SK-N-MC (cell line): Measurements from ENCODE around the gene STAG1.
"Not testable (repeated sequence)": the region's sequence is repeated elsewhere in the genome, so short reads cannot be mapped to it uniquely, and the experiment has no call there.

Source experiments
- DNase-seq: peaks from one replicate; pipeline ENCODE4 v3.0.0-alpha.2; 2011; ENCODE audit warnings: low read depth, low spot score
- H3K27ac ChIP-seq: fragments of 200-600 bp; sonication (generic); 2 replicates; pipeline ENCODE4 v1.5.1; 2016; ENCODE audit warnings: mixed run types
- H3K36me3 ChIP-seq: fragments of 200-600 bp; sonication (generic); 2 replicates; pipeline ENCODE4 v1.6.1; 2017; ENCODE audit warnings: antibody characterized with exemption, low read length, mixed read lengths; ENCODE audit not compliant: insufficient read depth
- H3K4me3 ChIP-seq: fragments of 200-600 bp; sonication (generic); 2 replicates; pipeline ENCODE4 v1.5.1; 2016
- H3K9ac ChIP-seq: fragments of 200-600 bp; sonication (generic); 2 replicates; pipeline ENCODE4 v1.8.0; 2017; ENCODE audit warnings: mixed run types, mixed read lengths; ENCODE audit not compliant: insufficient read length
- H3K9me3 ChIP-seq: fragments of 200-600 bp; sonication (generic); 2 replicates; pipeline ENCODE4 v1.6.1; 2017; ENCODE audit warnings: low read depth, mild to moderate bottlenecking, antibody characterized with exemption, low read length, moderate library complexity, mixed read lengths
- EZH2 ChIP-seq: fragments of 200-600 bp; sonication (generic); IDR thresholded peaks from one replicate; pipeline ENCODE4 v1.6.1; 2017; ENCODE audit warnings: antibody characterized with exemption
- FOXP2 ChIP-seq: optimal IDR thresholded peaks from 2 replicates; pipeline ENCODE3; 2011; ENCODE audit warnings: mild to moderate bottlenecking, moderate library complexity; ENCODE audit not compliant: insufficient read depth; ENCODE audit errors: extremely low read length, control extremely low read depth
- POLR2AphosphoS5 ChIP-seq: IDR thresholded peaks from 2 replicates; pipeline ENCODE4 v1.6.1; 2012; ENCODE audit warnings: mild to moderate bottlenecking, low read depth, low read length, borderline replicate concordance

STAG1 gene

GRCh38 chr3:136733317-136733833 is 18.8 kb downstream of the STAG1 start:
- no peak overlapping the region for H3K27ac ChIP-seq
- H3K9me3 ChIP-seq: no peaks in the 10 kb centered on the region
- DNase-seq: no peak
- no peak overlapping the region for H3K4me3 ChIP-seq
- TF ChIP-seq FOXP2: no peak
- no peak for TF ChIP-seq EZH2
- no peak for TF ChIP-seq POLR2AphosphoS5
- no peak overlapping the region for H3K9ac ChIP-seq
- 0 out of 2 replicates have a peak, but pooled peaks cover 9% of the 10 kb centered on the region for H3K36me3 ChIP-seq

GRCh38 chr3:136731274-136731884 is 20.8 kb downstream of the STAG1 start:
- no peaks in the 10 kb centered on the region for H3K9me3 ChIP-seq
- no peak overlapping the region for H3K27ac ChIP-seq
- no peak overlapping the region for H3K9ac ChIP-seq
- no peak for DNase-seq
- 0 out of 2 replicates have a peak, but pooled peaks cover 4% of the 10 kb centered on the region for H3K36me3 ChIP-seq
- H3K4me3 ChIP-seq: no peak overlapping the region
- no peak for TF ChIP-seq FOXP2

GRCh38 chr3:136730595-136731273 is 21.4 kb downstream of the STAG1 start:
- H3K9ac ChIP-seq: no peak overlapping the region
- no peak for DNase-seq
- TF ChIP-seq POLR2AphosphoS5 (no peak), FOXP2 (no peak), EZH2 (no peak)
- H3K27ac ChIP-seq: no peak overlapping the region
- H3K36me3 ChIP-seq: no peaks in the 10 kb centered on the region
- no peaks in the 10 kb centered on the region for H3K9me3 ChIP-seq
- no peak overlapping the region for H3K4me3 ChIP-seq

- DNase-seq: no peak
- H3K4me3 ChIP-seq: no peak overlapping the region
- no peak for TF ChIP-seq EZH2
- TF ChIP-seq POLR2AphosphoS5: no peak
- TF ChIP-seq FOXP2: no peak
Observed at GRCh38 chr3:136728918-136729317, 23.3 kb downstream of the STAG1 start.

GRCh38 chr3:136728473-136728872 is 23.7 kb downstream of the STAG1 start:
- Histone ChIP-seq H3K9me3 (no peaks in the 10 kb centered on the region), H3K27ac (peak overlapping the region; percentile 40; the same call in 1 of the 2 replicates), H3K36me3 (no peaks in the 10 kb centered on the region), H3K4me3 (no peak overlapping the region), H3K9ac (no peak overlapping the region)
- DNase-seq: no peak
- TF ChIP-seq FOXP2 (no peak), POLR2AphosphoS5 (no peak), EZH2 (no peak)

More at GRCh38 chr3:136728918-136729317, 23.3 kb downstream of the STAG1 start:
- no peaks in the 10 kb centered on the region for H3K9me3 ChIP-seq
- H3K36me3 ChIP-seq: no peaks in the 10 kb centered on the region
- no peak overlapping the region for H3K9ac ChIP-seq
- H3K27ac ChIP-seq: peak overlapping the region; percentile 40; the same call in 1 of the 2 replicates

- H3K27ac ChIP-seq: no peak overlapping the region
- no peak overlapping the region for H3K4me3 ChIP-seq
- H3K9me3 ChIP-seq: no peaks in the 10 kb centered on the region
- TF ChIP-seq EZH2 (no peak), FOXP2 (no peak), POLR2AphosphoS5 (no peak)
- no peak overlapping the region for H3K9ac ChIP-seq
- no peaks in the 10 kb centered on the region for H3K36me3 ChIP-seq
- DNase-seq: no peak
Observed at GRCh38 chr3:136725468-136725867, 26.7 kb downstream of the STAG1 start.

- not testable (repeated sequence) for H3K9ac ChIP-seq, DNase-seq, H3K4me3 ChIP-seq, H3K9me3 ChIP-seq, H3K27ac ChIP-seq
- peaks cover 13% of the 10 kb centered on the region; the same call in 1 of the 2 replicates for H3K36me3 ChIP-seq
Observed at GRCh38 chr3:136722916-136723315, 29.3 kb downstream of the STAG1 start.

- H3K9ac ChIP-seq, H3K4me3 ChIP-seq, H3K9me3 ChIP-seq, H3K27ac ChIP-seq, DNase-seq: not testable (repeated sequence)
- peaks cover 13% of the 10 kb centered on the region; the same call in 1 of the 2 replicates for H3K36me3 ChIP-seq
Observed at GRCh38 chr3:136722399-136722798, 29.8 kb downstream of the STAG1 start.

GRCh38 chr3:136720091-136720490 is 32.1 kb downstream of the STAG1 start:
- H3K4me3 ChIP-seq: no peak overlapping the region
- TF ChIP-seq POLR2AphosphoS5 (no peak), FOXP2 (no peak), EZH2 (no peak)
- no peaks in the 10 kb centered on the region for H3K9me3 ChIP-seq
- H3K36me3 ChIP-seq: peaks cover 13% of the 10 kb centered on the region; the same call in 1 of the 2 replicates
- DNase-seq: no peak
- no peak overlapping the region for H3K9ac ChIP-seq
- no peak overlapping the region for H3K27ac ChIP-seq
